ENCODE data around the gene CHRD.

CHRD gene

DNA sequence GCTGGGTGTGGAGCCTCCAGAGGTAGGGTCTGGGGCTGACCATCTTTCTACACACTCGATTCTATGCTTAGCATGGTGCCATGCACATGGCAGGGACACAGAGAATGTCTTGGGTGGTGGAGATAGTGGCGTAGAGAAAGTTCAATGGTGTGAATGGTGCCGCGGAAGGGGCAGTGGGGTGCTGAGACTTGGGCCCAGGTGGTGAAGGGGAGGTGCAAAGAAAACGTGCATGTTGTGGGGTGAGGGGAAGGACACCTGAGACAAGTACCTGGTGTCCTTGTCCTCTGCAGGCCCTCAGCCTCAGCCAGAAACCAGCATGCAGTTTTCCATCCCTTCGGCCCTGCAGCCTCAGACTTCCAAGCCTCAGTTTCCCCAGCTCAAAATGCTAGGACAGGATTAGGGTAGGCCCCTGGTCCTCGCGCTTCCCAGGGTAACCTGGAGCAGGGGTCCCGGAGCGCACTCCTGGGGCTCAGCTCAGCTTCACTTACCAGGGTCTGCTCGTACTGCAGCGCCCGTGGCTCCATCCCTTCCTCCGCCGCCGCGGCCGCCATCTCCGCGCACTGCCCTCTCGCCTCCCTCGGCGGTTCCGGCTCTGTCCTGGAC lies 18.8 kb upstream of the CHRD start:
- DNase-seq (ENCODE audit: low spot score), result no peak

DNA sequence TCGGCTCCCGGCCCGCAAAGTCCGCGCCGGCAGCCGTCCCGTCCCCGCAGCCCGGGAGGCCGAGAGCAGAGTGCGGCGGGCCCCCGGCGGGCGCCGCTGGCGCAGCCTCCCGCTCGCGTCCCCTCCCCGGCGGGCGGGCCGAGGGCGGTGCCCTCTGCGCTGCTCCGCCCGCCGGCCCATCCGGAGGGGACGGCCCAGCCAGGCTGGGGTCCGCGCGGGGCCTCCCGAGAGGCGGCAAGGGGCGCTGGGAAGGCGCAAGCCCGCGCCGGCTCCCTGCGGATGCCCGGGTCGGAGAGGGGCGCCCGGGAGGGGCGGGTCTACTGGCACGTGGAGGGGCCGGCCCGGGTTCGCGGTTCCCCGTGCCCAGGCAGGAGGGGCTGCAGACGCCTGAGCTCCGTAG lies 18.3 kb upstream of the CHRD start, which contains the start of the genes CLCN2 and POLR2H:
Gene CLCN2, minus strand, starts transcription at position 74 of the 400 bp plus-strand sequence. CDS start 126 bp downstream, outside the sequence.
Gene POLR2H, plus strand, starts transcription at position 179 of the 400 bp plus-strand sequence. CDS start 1,783 bp downstream, outside the sequence.
- DNase-seq (ENCODE audit: low spot score), result peak; percentile 62

DNA sequence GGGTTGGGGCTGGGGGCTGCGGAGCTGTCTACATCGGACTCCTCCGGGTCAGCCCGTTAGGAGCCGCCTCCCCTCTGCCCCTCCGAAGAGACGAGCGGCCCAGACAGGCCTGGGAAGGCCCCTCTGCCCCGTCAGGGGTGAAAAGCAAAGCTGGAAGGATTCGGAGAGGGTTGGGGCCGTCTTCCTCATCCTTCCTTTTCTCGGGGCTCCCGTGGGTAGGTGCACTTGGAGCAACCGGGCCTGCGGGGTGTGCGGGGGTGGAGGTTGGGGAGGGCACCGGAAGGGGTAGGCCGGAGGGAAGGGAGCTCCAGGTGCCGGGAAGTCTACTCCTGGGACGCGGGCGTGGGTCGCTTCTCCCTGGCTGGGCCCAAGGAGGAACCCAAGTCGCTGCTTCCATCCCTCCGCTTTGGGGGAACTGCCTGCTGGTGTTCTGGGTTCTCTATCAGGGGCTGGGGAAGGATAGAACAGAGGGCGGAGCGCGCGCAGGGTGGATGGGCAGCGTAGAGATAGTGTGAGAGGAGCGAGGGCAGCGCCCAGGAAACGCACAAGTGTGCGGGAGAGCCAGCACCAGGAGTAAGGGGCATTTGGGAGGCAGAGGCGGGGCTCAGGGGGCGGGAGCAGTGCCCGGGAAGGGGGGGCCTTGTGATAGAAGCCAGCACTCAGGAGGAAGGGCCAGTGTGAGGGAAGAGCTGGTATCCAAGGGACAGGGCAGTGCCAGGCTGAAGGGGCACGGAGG lies 17.8 kb upstream of the CHRD start:
- peak; percentile 66 for DNase-seq (ENCODE audit: low spot score)

DNA sequence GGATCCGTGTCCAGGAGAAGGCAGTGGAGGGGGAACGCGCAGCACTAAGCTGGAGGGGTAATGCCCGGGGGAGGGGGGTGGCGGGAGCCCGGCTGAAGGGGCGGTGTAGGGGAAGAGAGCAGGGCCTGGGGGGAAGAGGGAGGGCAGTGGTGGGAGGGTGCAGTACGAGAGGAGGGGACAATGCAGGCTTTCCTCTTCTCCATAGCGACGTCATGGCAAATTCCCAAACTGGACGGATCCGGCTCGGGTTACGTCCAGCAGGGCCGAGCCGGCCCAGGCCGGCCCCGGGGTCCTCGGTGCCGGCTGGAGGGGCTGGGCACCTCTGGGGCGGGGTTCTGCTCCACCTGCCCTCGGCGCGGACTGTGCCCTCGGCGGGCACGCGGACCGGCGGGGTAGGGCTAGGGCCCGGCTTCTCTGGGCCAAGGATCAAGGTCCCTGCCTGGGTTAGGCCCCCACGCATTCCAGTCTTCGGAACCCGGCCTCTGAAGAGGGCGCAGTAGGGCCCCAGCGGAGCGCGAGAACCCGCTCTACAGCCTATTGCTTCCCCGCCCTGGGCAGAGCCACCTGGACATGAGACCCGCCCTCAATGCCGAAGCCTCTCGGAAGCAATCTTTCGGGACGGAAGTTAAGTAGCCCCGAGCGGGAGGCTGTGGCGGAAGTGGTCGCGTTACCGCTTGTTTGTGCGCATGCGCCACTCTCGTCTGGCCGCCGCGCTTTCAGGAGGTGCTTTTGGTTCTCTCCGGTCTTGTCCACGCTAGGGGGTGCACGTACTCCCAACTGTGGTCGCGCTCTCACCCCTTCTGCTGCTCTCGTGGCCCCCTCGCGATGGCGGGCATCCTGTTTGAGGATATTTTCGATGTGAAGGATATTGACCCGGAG lies 16.9 kb upstream of the CHRD start:
- peak; percentile 99 for DNase-seq (ENCODE audit: low spot score)

DNA sequence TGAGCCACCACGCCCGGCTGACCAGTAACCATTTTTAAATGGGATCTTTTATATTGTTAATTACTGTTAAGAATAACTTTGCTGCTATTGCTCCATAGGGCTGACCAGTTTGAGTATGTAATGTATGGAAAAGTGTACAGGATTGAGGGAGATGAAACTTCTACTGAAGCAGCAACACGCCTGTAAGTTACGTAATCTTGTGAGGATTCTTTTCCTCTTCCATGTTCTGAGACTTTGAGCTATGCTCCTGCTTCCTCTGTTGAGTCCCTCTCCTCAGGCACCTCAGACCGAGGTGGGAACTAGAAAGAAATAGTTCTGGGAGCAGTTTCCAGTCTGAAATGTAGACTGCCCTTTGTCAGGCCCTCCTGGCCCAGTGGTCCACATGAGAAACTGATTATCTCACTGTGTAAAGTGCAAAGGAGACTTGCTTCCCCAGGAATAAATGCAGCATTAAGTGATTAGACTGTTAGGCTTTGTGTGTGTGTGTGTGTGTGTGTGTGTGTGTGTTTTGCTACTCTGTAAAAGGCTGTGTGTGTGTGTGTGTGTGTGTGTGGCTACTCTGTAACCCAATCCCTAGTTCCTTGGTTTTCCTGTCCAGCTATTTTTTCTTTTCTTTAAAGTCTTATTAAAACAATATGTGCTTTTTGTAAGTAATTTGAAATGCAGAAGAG lies 13.1 kb upstream of the CHRD start:
- DNase-seq (ENCODE audit: low spot score), result no peak

DNA sequence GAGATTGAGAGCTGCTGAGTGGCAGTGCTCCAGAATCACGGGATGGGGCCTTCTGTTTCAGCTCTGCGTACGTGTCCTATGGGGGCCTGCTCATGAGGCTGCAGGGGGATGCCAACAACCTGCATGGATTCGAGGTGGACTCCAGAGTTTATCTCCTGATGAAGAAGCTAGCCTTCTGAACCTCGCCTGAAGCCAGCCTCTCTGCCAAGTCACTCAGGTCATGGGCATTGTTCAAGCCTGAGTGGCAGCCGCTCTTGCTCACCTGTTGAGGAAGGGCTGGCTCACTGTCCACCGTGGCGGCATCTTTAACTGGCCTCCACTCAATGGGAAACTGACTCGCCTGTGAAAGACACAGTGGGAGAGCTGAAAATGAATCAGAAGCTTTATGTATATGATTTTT lies 11.7 kb upstream of the CHRD start:
- no peak for DNase-seq (ENCODE audit: low spot score)

DNA sequence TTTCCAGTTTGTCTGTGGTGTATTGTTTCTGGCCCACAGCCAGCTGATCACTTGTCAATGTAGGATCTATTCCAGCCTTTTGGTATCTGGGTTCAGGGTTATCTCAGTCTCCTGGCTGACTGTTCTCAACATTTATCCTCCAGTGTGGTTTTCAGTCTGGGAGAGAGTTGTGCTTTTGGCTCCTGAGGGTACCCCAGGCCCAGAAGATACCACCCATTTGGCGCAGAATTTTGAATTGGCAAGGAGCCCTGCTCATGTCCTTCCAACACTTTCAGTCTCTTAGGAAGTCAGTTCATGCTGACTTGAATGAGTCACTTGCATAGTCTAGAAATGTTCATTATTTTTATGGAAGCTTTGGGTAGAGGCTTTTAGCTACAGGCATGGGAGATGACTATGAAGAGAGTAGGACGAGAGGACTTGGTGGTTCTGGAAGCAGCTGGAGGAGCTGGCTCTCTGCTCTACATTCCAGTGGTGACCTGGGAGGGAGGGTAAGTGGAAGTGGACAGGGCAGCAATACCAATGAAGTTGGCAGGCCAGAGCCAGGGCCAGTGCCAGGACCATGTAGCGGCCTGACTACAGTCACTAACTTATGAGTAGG lies 11.2 kb upstream of the CHRD start:
- no peak for DNase-seq (ENCODE audit: low spot score)

DNA sequence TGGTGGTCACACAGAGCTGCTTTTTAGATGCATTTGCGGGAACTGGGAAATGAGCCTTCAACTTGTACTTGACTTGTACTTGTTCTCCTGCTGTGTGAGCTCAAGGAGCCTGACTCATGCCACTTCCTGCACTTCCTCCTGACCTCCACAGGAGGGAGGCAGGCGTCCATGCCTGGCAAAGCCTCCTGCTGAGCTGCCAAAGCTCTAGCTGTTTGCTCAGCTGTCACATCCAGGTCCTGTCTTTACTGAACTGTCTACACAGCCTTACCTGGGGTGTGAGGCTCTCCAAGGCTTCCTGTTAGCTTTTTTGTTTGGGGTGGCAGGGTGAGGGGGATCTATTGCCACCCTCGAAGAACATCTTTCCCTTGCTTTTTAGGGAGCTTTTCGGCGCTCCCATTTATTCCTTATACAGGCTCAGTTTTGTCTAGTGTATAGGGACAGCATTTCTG lies 8.3 kb upstream of the CHRD start:
- DNase-seq (ENCODE audit: low spot score), result peak; percentile 84

DNA sequence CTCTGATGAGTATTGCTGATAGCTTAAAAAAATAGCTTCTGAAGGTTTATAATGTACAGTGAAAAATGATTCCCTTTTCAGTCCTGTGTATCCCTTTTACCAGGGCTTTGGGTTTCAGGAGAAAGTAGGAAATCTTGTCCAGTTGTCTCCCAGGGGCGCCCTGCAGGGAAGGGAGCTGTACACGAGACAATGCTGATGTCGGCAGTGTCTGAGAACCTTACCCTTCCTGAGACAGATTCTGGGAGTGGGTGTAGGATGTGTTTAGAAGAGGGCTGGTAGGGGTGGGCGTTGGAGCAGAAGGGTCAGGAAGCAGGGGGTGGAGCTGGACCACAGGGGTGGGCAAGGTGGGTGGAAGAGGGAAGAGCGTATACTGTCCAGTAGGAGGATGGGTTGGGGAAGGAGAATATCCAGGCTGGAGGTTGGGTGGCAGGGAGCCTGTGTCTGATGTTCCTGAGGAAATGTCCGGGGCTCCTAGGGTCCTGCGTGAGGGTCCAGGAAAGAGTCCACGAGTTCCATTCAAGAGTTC lies 7.5 kb upstream of the CHRD start:
- no peak for DNase-seq (ENCODE audit: low spot score)

DNA sequence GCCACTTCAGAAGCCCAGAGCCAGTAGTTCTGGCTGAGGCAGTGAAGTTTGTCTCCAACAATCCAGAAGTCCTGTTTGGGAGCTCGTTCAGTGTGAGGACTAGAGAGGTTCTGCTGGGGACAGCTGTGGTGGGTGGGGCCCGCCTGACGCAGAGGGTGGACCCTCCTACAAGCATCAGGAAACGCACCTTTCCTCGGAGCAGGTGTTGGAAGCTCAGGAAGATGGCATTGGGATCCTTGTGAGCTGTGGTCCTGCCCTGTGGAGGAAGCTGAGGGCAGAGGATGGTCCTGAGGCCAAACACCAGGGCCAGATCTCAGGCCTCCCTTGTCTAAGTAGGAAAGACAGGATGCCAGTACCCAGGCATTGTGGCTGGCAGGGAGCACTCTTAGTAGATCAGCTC lies 6.9 kb upstream of the CHRD start:
- DNase-seq (ENCODE audit: low spot score), result no peak

DNA sequence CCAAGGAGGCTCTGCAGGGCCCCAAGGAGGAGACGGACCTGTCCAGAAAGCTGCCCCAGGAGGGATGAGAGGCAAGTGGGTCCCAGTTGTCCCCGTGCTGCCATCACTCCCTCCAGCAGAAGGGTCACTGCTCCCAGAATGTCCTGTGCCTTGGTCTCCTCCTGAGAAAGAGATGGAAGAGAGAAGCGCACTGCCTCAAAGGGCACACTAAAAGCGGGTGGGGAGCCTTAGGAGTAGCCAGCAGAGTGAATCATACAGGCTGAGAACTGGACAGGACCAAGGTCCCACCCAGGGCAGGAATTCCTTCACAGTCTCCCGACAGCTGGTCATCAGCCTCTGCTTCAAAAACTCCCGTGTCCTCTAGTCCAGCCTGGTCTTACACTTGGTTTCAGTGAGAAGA lies 6.4 kb upstream of the CHRD start:
- DNase-seq (ENCODE audit: low spot score), result peak; percentile 36

DNA sequence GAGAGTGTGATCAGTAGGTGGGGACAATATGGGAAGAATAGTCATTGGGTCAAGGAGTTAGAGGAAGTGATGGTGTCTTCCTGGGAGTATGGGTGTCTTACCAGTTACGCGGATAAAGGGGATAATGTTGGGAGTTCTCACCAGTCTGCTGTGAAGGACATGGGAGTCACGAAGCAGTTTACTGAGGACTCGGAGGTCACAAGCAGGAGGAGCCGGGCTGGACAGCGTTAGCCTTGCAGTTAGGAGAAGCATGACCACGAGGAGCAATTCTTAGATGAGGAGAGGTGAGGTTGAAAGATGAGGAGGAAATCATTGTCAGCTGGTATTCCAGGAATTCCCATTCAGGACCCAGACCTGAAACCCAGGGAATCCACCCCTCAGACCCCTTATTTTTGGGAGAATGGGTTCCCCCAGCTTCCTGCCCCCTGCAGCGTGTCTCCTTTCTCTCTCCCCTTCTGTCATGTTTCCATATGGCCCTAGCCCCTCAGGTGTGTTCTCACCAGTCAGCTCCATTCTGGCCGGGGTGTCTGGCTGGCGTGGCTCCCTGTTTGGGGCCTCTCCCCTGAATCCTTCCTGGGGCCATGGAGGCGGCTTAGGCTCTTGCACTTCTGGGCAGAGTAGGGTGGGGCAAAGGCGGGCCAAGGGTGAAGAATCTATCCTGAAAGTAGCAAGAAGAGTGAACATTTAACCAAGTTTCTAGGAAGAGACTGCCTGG lies 4.0 kb upstream of the CHRD start:
- no peak for DNase-seq (ENCODE audit: low spot score)

DNA sequence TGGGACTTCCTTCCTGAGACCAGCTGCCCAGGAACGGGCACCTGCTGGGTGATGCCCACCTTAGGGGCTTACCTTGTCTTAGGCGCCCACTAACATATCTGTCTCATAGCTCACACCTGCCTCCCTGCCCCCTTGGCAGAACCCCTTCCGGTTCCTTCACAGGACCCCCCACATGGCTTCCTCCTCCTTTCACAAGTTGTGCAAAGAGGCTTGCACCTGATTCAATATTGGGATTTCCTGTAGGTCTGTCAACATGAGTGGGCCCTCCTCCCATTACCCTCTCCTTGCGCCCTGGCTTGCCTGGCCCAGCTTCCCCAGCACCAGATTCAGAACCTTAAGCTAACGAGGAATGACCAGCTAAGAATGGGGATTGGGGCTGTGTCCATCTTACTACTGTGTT lies 2.5 kb upstream of the CHRD start:
- no peak for DNase-seq (ENCODE audit: low spot score)

DNA sequence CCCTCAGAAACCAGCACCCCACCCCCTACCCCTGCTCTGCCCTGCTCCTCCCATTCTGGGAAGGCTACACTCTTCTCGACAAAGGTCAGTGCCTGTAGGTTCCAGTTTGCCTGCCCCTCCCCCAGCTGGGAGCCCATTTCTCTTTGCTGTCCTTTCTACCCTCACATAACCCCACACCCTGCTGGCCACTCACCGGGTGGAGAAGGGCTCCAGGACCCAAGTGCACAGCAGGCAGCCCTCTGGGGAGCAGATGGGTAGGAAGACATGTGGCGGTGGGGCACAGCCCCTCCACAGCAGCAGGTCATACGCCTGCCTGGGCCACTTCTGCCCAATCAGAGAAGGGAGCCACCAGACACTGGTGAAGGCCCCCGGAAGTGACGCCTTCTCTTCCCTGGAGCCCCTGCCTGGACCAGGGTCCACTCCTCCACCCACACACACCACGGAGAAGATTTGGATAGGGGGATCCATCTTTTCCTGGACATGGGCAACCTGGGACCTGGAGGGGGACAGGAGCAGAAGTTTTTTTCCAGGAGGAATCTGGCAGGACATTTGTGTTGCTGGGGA lies 1.9 kb upstream of the CHRD start, which contains the start of gene THPO:
Gene THPO, minus strand, starts transcription at position 326 of the 564 bp plus-strand sequence. CDS start 1,948 bp downstream, outside the sequence.
- DNase-seq (ENCODE audit: low spot score), result no peak

DNA sequence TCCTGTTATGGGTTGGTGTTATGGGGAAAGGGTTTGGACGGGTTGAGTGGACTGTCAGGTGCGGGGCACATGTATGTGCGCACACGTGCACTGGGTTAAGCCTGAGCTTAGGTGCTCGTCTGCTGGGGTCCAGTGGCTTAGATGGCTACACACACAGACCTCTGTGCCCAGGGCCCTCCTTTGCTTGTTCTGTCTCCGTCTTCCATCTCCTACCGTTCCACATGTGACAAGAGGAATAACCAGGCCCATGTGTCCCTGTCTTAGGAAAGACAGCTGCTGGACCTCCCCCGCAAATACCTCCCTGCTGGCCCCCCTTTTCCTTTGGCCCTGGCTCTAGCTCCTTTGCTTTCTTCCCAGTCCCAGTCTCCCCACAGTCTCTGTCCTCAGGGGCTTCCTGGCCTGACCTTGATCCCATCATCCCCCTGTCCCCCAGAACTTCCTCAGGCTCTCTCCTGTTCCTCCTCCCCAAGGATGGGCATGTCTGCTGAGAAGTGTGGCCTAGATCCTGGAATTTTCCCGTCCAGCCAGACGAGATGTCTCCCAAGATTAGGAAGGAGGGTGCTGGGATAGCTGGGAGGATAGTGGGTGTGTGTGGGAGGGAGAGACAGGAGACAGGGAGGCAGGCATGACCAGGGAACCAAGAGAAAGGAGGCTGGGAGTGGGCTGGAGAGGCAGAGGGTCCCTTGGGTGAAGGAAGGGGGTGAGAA lies 1.1 kb upstream of the CHRD start:
- DNase-seq (ENCODE audit: low spot score), result no peak

DNA sequence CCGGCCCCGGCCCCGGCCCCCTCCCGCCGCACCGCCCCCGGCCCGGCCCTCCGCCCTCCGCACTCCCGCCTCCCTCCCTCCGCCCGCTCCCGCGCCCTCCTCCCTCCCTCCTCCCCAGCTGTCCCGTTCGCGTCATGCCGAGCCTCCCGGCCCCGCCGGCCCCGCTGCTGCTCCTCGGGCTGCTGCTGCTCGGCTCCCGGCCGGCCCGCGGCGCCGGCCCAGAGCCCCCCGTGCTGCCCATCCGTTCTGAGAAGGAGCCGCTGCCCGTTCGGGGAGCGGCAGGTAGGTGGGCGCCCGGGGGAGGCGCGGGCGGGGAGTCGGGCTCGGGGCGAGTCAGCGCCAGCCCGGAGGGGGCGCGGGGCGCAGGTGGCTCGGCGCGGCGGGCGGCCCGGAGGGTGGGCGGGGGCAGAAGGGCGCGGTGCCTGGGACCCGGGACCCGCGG lies 352 bp downstream of the CHRD start:
- peak; percentile 43 for DNase-seq (ENCODE audit: low spot score)

DNA sequence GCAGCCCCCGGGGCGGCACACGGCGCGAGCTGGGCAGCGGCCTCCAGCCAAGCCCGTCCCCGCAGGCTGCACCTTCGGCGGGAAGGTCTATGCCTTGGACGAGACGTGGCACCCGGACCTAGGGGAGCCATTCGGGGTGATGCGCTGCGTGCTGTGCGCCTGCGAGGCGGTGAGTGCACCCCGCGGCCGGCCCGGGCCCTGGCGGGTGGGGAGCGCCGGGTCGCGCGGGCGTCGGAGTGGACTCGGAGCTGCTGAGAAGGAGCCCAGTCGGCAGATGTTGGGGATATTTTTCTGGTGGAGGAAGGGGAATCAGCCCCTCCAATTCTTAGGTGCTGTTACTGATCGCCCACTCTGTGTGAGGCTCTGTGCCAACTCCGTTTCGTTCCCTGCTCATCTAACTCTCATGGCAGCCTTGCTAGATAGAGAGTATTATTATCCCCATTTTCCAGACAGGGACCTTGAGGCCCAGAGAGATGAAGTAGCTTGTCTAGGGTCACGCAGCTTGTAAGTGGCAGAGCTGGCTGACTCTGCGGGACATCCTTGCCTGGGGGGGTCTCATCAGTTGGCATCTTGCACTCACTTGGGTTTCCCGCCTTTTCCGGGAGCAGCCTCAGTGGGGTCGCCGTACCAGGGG lies 890 bp downstream of the CHRD start:
- DNase-seq (ENCODE audit: low spot score), result no peak

DNA sequence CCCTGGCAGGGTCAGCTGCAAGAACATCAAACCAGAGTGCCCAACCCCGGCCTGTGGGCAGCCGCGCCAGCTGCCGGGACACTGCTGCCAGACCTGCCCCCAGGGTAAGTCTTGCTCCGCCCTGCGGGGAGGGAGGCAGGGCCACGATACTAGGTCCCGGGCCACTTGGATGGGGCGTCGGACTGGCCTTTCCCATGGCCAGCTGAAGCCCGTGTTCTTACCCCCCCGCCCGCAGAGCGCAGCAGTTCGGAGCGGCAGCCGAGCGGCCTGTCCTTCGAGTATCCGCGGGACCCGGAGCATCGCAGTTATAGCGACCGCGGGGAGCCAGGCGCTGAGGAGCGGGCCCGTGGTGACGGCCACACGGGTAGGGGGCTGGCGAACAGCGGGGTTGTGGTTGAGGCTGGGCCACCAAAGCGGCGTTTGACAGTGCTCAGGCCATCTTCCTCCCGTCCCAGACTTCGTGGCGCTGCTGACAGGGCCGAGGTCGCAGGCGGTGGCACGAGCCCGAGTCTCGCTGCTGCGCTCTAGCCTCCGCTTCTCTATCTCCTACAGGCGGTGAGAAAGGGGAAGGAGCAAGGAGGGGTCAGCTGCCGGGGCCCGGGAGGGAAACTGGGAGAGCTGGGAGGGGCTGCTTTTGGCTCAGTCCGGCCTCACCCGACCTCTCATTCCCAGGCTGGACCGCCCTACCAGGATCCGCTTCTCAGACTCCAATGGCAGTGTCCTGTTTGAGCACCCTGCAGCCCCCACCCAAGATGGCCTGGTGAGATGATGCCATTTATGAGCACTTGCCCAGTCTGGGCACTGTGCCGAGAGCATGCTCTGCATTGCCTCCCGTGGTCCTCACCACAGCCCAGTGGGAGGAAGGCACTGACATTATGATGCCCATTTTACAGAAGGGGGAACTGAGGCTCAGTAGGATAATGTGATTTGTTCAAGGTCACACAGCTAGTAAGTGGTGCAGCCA lies 1.7 kb downstream of the CHRD start:
- DNase-seq (ENCODE audit: low spot score), result no peak

Data from LoVo (cell line).